Esophagus muscularis mucosa (tissue), 4 donors: Measurements from ENCODE around the gene PLEKHM3. TPM values are rescaled to one million over a fixed set of nuclear protein-coding genes. Genes with fewer than 3 reads are reported as not detected.

ENCODE experiments used
- DNase-seq: peaks from one replicate; pipeline ENCODE4 v3.0.0-alpha.2; 2017; ENCODE audit errors: extremely low spot score
- H3K27ac ChIP-seq, 4 donors: fragments of 200-600 bp; sonication (generic); replicated peaks in 1 of 4; 1 replicate in 3 of 4; 2 replicates in 1 of 4; pipeline ENCODE4 v1.5.1; 2016 to 2019; ENCODE audit warnings: mild to moderate bottlenecking in 1 of 4
- H3K27me3 ChIP-seq, 4 donors: fragments of 200-600 bp; sonication (generic); one replicate each; pipeline versions ENCODE4 v1.5.1 to v1.6.0; 2016 to 2019
- H3K36me3 ChIP-seq, 4 donors: fragments of 200-600 bp; sonication (generic); one replicate each; pipeline ENCODE4 v1.5.1; 2016 to 2019
- H3K4me1 ChIP-seq, 4 donors: fragments of 200-600 bp; sonication (generic); one replicate each; pipeline ENCODE4 v1.5.1; 2016 to 2019
- H3K4me3 ChIP-seq, 4 donors: fragments of 200-600 bp; sonication (generic); 1 replicate in 2 of 4; 2 replicates in 2 of 4; pipeline ENCODE4 v1.5.1; 2016 to 2019; ENCODE audit warnings: mild to moderate bottlenecking in 4 of 4, moderate library complexity in 1 of 4
- H3K9me3 ChIP-seq, 4 donors: fragments of 200-600 bp; sonication (generic); 1 replicate in 3 of 4; 2 replicates in 1 of 4; pipeline ENCODE4 v1.5.1; 2016 to 2019
- EP300 ChIP-seq: sonication (generic); formaldehyde crosslinking; IDR thresholded peaks from one replicate; pipeline ENCODE4 v1.6.1; 2017; ENCODE audit warnings: antibody characterized with exemption
- POLR2A ChIP-seq: fragments of 450-650 bp; IDR thresholded peaks from one replicate; pipeline ENCODE4 v1.6.1; 2017; ENCODE audit warnings: antibody characterized with exemption, moderate library complexity, mild to moderate bottlenecking, low read depth
- POLR2AphosphoS5 ChIP-seq, 2 donors: sonication (generic); formaldehyde crosslinking; IDR thresholded peaks; one replicate each; pipeline ENCODE4 v1.6.1; 2017; ENCODE audit warnings: antibody characterized with exemption in 2 of 2
- WGBS: methylation state at CpG from one replicate; pipeline ENCODE4 v1.1.5; 2018; 5-methylcytosine and 5-hydroxymethylcytosine counted together
- intact Hi-C: fragments of 100-400 bp; cut with DNase I; formaldehyde crosslinking; loops from one replicate; pipeline ENCODE4 v1.15.1; 2023
- total RNA-seq, 4 donors: library from RNA; depleted of rRNA; stranded (reverse); fragments of >200 nt; gene quantifications; one replicate each; pipeline versions ENCODE4 v1.1.0 to v1.2.1, GENCODE V29; 2016
- TF ChIP-seq, protein P1 (sequence below), 3 experiments: fragments of 200-600 bp in 2 of 3; fragments of 450-650 bp in 1 of 3; sonication (generic) in 2 of 3; IDR thresholded peaks; one replicate each; pipeline ENCODE4 v1.5.1; 2017 to 2019; ENCODE audit warnings: antibody characterized with exemption in 3 of 3, mild to moderate bottlenecking in 2 of 3, moderate library complexity in 1 of 3

The PLEKHM3 gene
- total RNA-seq, 4 donors from 2014 or later, result 24.8 to 34.5 (median 31.1) TPM

DNA sequence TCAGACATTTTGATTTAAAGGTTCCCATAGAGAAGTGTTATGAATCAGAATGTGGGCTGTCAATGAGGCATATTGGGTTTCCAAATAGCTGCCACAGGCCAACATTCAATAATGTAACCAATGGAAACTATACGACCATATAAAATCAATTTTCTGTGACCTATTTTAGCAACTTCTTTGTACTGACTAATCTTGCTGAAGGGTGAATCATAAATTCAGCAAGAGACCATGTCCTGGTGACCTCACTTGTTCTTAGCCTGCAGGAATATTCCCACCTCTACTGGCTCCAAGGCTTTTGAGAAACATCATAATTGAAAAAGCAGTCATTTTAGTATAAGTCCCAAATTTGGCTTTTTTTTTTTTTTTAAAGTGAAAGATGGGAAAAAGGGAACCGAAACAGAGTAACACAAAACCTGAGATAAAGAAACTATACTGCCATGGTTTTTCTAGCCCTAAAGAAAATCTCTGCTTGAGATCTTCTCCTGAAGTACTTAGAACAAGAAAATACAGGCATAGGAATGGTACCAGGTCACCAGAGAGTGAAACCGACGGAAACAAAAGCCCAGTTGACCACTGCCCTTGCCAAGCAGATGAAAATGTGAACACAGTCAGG, 32.1 kb downstream of the PLEKHM3 start:
- H3K4me1 ChIP-seq, result peaks cover 0 to 8% (median 5%) of the 10 kb centered on the region in 4 donors
- WGBS, result 91% methylated on average over 4 of the region's 4 CpGs
- no peaks in the 10 kb centered on the region for H3K9me3 ChIP-seq
- TF ChIP-seq POLR2A, result no peak
- no peak for TF ChIP-seq POLR2AphosphoS5 (IDR thresholded peaks at IDR 0.05)
- TF ChIP-seq, protein P1, sequence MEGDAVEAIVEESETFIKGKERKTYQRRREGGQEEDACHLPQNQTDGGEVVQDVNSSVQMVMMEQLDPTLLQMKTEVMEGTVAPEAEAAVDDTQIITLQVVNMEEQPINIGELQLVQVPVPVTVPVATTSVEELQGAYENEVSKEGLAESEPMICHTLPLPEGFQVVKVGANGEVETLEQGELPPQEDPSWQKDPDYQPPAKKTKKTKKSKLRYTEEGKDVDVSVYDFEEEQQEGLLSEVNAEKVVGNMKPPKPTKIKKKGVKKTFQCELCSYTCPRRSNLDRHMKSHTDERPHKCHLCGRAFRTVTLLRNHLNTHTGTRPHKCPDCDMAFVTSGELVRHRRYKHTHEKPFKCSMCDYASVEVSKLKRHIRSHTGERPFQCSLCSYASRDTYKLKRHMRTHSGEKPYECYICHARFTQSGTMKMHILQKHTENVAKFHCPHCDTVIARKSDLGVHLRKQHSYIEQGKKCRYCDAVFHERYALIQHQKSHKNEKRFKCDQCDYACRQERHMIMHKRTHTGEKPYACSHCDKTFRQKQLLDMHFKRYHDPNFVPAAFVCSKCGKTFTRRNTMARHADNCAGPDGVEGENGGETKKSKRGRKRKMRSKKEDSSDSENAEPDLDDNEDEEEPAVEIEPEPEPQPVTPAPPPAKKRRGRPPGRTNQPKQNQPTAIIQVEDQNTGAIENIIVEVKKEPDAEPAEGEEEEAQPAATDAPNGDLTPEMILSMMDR (IDR thresholded peaks at IDR 0.05), result no peak
- TF ChIP-seq EP300, result no peak
- no peak overlapping the region for H3K27ac ChIP-seq
- no peaks in the 10 kb centered on the region for H3K36me3 ChIP-seq
- no peak for DNase-seq
- H3K27me3 ChIP-seq, result no peaks in the 10 kb centered on the region
- intact Hi-C loops, result no loop called here
- no peak overlapping the region for H3K4me3 ChIP-seq

GRCh38 chr2:207991944-207992343, 33.4 kb downstream of the PLEKHM3 start:
- Histone ChIP-seq H3K27me3 (no peaks in the 10 kb centered on the region), H3K36me3 (no peaks in the 10 kb centered on the region), H3K4me1 (peaks cover 0 to 6% (median 2%) of the 10 kb centered on the region in 4 donors), H3K4me3 (no peak overlapping the region), H3K9me3 (no peaks in the 10 kb centered on the region), H3K27ac (no peak overlapping the region)
- TF ChIP-seq EP300, result no peak
- no peak for TF ChIP-seq POLR2AphosphoS5 (IDR thresholded peaks at IDR 0.05)
- no peak for TF ChIP-seq POLR2A
- TF ChIP-seq, protein P1 (IDR thresholded peaks at IDR 0.05), result no peak
- intact Hi-C loops, result no loop called here
- 100% methylated on average over 1 of the region's 1 CpG for WGBS
- no peak for DNase-seq

GRCh38 chr2:207990784-207991183, 34.5 kb downstream of the PLEKHM3 start:
- Histone ChIP-seq H3K4me1 (peaks cover 0 to 6% (median under 1%) of the 10 kb centered on the region in 4 donors), H3K9me3 (no peaks in the 10 kb centered on the region), H3K27me3 (no peaks in the 10 kb centered on the region), H3K27ac (no peak overlapping the region), H3K36me3 (no peaks in the 10 kb centered on the region), H3K4me3 (no peak overlapping the region)
- TF ChIP-seq, protein P1 (IDR thresholded peaks at IDR 0.05), result no peak
- no peak for TF ChIP-seq EP300
- no peak for DNase-seq
- intact Hi-C loops, result no loop called here

DNA sequence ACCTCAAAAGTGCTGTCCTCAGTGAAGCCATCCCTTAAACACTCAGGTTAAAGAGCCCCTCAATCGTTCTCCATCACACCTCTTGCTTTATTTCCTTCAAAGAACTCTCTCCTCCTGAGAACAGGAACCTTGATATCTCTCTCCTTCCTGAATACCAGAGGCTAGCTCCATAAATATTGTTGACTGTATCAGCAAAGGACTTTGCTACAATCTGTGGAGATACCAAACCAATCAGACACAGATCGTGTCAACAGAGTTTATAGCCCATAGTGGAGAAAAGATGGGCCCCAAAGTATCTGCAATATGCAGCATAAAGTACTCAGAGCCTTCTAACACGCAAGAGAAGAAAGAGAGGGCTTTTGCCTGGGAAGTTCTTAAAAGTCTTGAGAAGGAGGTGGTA, 36.4 kb downstream of the PLEKHM3 start:
- Histone ChIP-seq H3K4me1 (peaks cover 0 to 6% (median 0%) of the 10 kb centered on the region in 4 donors), H3K4me3 (no peak overlapping the region), H3K27me3 (no peaks in the 10 kb centered on the region), H3K9me3 (no peaks in the 10 kb centered on the region), H3K27ac (no peak overlapping the region), H3K36me3 (no peaks in the 10 kb centered on the region)
- no peak for DNase-seq
- TF ChIP-seq EP300 (no peak), POLR2AphosphoS5 (IDR thresholded peaks at IDR 0.05) (no peak), POLR2A (no peak)
- TF ChIP-seq, protein P1 (IDR thresholded peaks at IDR 0.05), result no peak
- 87% methylated on average over 3 of the region's 3 CpGs for WGBS
- intact Hi-C loops, result no loop called here

- TF ChIP-seq POLR2A, result no peak
- TF ChIP-seq EP300, result no peak
- TF ChIP-seq, protein P1 (IDR thresholded peaks at IDR 0.05), result no peak
- TF ChIP-seq POLR2AphosphoS5 (IDR thresholded peaks at IDR 0.05), result no peak
- Histone ChIP-seq H3K27ac (no peak overlapping the region), H3K36me3 (no peaks in the 10 kb centered on the region), H3K9me3 (no peaks in the 10 kb centered on the region), H3K4me3 (no peak overlapping the region), H3K4me1 (no peaks in the 10 kb centered on the region), H3K27me3 (no peaks in the 10 kb centered on the region)
- 97% methylated on average over 4 of the region's 4 CpGs for WGBS
- intact Hi-C loops, result no loop called here
- no peak for DNase-seq
Measured at GRCh38 chr2:207987025-207987716, 38.2 kb downstream of the PLEKHM3 start.
